GM12875 (cell line): ENCODE measurements around the gene NOTCH1.

Source experiments
- H3K4me3 ChIP-seq: one replicate; pipeline ENCODE4 v1.5.1; 2011; ENCODE audit warnings: low read depth, low read length, control low read depth
- CTCF ChIP-seq: IDR thresholded peaks from 2 replicates; pipeline ENCODE4 v1.5.1; 2011; ENCODE audit warnings: low read depth, mild to moderate bottlenecking, control low read depth, inconsistent platforms, low read length, moderate library complexity, borderline replicate concordance; ENCODE audit not compliant: insufficient read depth

NOTCH1 gene

GRCh38 chr9:136457326-136457725 is 88.5 kb downstream of the NOTCH1 start:
- H3K4me3 ChIP-seq = no peak overlapping the region
- no peak for TF ChIP-seq CTCF

GRCh38 chr9:136456258-136456657 is 89.6 kb downstream of the NOTCH1 start:
- TF ChIP-seq CTCF = no peak
- no peak overlapping the region for H3K4me3 ChIP-seq

- TF ChIP-seq CTCF = no peak
- no peak overlapping the region for H3K4me3 ChIP-seq
Observed at GRCh38 chr9:136455043-136456002, 90.5 kb downstream of the NOTCH1 start.

- no peak overlapping the region for H3K4me3 ChIP-seq
- no peak for TF ChIP-seq CTCF
Observed at GRCh38 chr9:136454026-136454796, 91.6 kb downstream of the NOTCH1 start.

GRCh38 chr9:136453326-136453725 is 92.5 kb downstream of the NOTCH1 start:
- no peak for TF ChIP-seq CTCF

GRCh38 chr9:136451221-136451877 is 94.5 kb downstream of the NOTCH1 start:
- no peak for TF ChIP-seq CTCF
- no peak overlapping the region for H3K4me3 ChIP-seq

More at GRCh38 chr9:136453326-136453725, 92.5 kb downstream of the NOTCH1 start:
- no peak overlapping the region for H3K4me3 ChIP-seq
